ENCODE results near the gene SMDT1. TPM values are rescaled to one million over a fixed set of nuclear protein-coding genes. Genes with fewer than 3 reads are reported as not detected.

SMDT1 gene
- total and polyA plus RNA-seq, 9 of the 15 experiments (the other 6 are each of a cell fraction or from before 2014, with no cell fraction given): 7.9 to 65.2 (median 14.3) TPM

DNA sequence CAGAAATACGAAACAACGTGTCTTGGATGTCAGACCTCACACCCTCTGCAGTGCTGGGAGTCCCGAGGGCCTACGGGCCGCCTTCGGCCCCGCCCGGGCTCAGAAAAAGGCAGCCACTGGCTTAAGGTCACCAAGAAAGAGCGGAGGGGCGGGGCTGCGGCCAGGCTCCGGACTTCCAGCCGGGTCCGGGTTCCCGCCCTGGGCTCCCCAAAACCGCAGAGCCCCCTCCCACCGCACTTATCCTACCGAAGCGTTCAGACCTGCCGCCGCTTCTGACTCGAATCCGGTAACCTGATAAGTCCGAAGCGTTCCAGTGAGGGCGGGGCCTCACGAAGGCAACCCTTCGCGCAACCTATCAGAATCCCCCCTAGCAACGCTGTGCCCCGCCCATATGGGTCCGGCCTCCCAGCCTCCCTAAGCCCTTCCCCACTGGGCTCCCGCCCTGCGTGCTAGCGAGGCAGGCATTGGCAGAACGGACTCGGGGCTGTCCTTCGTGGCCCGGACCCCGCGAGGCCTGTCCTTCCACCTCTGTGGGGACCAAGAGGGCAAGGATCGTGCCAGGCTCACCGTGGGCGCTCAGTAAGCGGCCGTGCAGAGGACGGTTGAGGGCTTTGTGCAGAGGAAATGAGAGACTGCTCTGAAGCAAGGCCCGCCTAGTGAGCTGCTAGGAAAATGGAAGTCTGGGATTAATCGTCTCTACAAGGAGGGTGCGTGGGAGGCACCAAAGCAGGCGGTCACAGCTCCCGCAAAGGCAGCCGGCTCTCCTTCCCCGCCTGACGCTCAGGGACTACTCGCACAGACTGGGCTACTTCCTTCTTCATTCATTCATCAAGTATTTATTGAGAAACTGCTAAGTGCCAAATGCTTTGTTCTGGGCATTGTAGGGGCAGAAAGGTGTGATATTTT lies 8.7 kb upstream of the SMDT1 start, which contains the start of gene NAGA (continued):
- TF ChIP-seq, protein P1, sequence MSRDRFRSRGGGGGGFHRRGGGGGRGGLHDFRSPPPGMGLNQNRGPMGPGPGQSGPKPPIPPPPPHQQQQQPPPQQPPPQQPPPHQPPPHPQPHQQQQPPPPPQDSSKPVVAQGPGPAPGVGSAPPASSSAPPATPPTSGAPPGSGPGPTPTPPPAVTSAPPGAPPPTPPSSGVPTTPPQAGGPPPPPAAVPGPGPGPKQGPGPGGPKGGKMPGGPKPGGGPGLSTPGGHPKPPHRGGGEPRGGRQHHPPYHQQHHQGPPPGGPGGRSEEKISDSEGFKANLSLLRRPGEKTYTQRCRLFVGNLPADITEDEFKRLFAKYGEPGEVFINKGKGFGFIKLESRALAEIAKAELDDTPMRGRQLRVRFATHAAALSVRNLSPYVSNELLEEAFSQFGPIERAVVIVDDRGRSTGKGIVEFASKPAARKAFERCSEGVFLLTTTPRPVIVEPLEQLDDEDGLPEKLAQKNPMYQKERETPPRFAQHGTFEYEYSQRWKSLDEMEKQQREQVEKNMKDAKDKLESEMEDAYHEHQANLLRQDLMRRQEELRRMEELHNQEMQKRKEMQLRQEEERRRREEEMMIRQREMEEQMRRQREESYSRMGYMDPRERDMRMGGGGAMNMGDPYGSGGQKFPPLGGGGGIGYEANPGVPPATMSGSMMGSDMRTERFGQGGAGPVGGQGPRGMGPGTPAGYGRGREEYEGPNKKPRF (IDR thresholded peaks at IDR 0.05; ENCODE audit: low read depth, low read length): no peak
- TF ChIP-seq, protein P2, sequence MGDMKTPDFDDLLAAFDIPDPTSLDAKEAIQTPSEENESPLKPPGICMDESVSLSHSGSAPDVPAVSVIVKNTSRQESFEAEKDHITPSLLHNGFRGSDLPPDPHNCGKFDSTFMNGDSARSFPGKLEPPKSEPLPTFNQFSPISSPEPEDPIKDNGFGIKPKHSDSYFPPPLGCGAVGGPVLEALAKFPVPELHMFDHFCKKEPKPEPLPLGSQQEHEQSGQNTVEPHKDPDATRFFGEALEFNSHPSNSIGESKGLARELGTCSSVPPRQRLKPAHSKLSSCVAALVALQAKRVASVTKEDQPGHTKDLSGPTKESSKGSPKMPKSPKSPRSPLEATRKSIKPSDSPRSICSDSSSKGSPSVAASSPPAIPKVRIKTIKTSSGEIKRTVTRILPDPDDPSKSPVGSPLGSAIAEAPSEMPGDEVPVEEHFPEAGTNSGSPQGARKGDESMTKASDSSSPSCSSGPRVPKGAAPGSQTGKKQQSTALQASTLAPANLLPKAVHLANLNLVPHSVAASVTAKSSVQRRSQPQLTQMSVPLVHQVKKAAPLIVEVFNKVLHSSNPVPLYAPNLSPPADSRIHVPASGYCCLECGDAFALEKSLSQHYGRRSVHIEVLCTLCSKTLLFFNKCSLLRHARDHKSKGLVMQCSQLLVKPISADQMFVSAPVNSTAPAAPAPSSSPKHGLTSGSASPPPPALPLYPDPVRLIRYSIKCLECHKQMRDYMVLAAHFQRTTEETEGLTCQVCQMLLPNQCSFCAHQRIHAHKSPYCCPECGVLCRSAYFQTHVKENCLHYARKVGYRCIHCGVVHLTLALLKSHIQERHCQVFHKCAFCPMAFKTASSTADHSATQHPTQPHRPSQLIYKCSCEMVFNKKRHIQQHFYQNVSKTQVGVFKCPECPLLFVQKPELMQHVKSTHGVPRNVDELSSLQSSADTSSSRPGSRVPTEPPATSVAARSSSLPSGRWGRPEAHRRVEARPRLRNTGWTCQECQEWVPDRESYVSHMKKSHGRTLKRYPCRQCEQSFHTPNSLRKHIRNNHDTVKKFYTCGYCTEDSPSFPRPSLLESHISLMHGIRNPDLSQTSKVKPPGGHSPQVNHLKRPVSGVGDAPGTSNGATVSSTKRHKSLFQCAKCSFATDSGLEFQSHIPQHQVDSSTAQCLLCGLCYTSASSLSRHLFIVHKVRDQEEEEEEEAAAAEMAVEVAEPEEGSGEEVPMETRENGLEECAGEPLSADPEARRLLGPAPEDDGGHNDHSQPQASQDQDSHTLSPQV (IDR thresholded peaks at IDR 0.05): peak; percentile 87
- TF ChIP-seq, protein P3, sequence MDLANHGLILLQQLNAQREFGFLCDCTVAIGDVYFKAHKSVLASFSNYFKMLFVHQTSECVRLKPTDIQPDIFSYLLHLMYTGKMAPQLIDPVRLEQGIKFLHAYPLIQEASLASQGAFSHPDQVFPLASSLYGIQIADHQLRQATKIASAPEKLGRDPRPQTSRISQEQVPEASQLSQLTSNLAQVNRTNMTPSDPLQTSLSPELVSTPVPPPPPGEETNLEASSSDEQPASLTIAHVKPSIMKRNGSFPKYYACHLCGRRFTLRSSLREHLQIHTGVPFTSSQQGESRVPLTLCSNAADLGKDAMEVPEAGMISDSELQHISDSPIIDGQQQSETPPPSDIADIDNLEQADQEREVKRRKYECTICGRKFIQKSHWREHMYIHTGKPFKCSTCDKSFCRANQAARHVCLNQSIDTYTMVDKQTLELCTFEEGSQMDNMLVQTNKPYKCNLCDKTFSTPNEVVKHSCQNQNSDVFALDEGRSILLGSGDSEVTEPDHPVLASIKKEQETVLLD (IDR thresholded peaks at IDR 0.05): peak; percentile 29; the same call in 1 of the 2 replicates
- no peak for TF ChIP-seq ZFP1 (CRISPR knock-in tag; IDR thresholded peaks at IDR 0.05)
- TF ChIP-seq, protein P4, sequence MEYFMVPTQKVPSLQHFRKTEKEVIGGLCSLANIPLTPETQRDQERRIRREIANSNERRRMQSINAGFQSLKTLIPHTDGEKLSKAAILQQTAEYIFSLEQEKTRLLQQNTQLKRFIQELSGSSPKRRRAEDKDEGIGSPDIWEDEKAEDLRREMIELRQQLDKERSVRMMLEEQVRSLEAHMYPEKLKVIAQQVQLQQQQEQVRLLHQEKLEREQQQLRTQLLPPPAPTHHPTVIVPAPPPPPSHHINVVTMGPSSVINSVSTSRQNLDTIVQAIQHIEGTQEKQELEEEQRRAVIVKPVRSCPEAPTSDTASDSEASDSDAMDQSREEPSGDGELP (CRISPR knock-in tag; IDR thresholded peaks at IDR 0.05; ENCODE audit: borderline replicate concordance): peak; percentile 77
- TF ChIP-seq ZNF354B (CRISPR knock-in tag; IDR thresholded peaks at IDR 0.05): no peak
- 0 out of 2 replicates have a peak, but pooled peaks have one; percentile 12 for TF ChIP-seq FOXK1 (CRISPR knock-in tag; IDR thresholded peaks at IDR 0.05; ENCODE audit: borderline replicate concordance)
- TF ChIP-seq, protein P5, sequence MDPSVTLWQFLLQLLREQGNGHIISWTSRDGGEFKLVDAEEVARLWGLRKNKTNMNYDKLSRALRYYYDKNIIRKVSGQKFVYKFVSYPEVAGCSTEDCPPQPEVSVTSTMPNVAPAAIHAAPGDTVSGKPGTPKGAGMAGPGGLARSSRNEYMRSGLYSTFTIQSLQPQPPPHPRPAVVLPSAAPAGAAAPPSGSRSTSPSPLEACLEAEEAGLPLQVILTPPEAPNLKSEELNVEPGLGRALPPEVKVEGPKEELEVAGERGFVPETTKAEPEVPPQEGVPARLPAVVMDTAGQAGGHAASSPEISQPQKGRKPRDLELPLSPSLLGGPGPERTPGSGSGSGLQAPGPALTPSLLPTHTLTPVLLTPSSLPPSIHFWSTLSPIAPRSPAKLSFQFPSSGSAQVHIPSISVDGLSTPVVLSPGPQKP (CRISPR knock-in tag; IDR thresholded peaks at IDR 0.05): no peak
- TF ChIP-seq ZC3H4 (CRISPR knock-in tag; IDR thresholded peaks at IDR 0.05; ENCODE audit: borderline replicate concordance): no peak
- peak; percentile 33; the same call in 1 of the 2 replicates for TF ChIP-seq MBD2 (IDR thresholded peaks at IDR 0.05; ENCODE audit: borderline replicate concordance, low read depth)
- TF ChIP-seq EP400 (IDR thresholded peaks at IDR 0.05): peak; percentile 60; the same call in 1 of the 2 replicates
- peak; percentile 72 for TF ChIP-seq CCNT2 (IDR thresholded peaks at IDR 0.05; ENCODE audit: borderline replicate concordance, extremely low read depth, insufficient read length, low read depth, low read length)
- peak; percentile 13; the same call in 1 of the 2 replicates for TF ChIP-seq E2F3 (CRISPR knock-in tag; IDR thresholded peaks at IDR 0.05)
- TF ChIP-seq CTBP1 (IDR thresholded peaks at IDR 0.05; ENCODE audit: borderline replicate concordance): peak; percentile 67; the same call in 1 of the 2 replicates
- TF ChIP-seq ERF (CRISPR knock-in tag; IDR thresholded peaks at IDR 0.05): peak; percentile 11; the same call in 1 of the 2 replicates
- TF ChIP-seq NR2C1 (IDR thresholded peaks at IDR 0.05): no peak
- peak; percentile 28; the same call in 1 of the 2 replicates for TF ChIP-seq NR2C1 (tag; IDR thresholded peaks at IDR 0.05)

Measured in K562 (cell line).